Dendritic cell treated with granulocyte-macrophage colony-stimulating factor and Interleukin-4, amounts not matched to agents 40 ng/mL and 50 ng/mL, for 4 days (primary cell): ENCODE results near the gene FAM117B.

Experiments
- H3K27ac Mint-ChIP-seq: one replicate; pipeline ENCODE4 v1.8.0; 2022; ENCODE audit warnings: mild to moderate bottlenecking, mixed read lengths
- H3K27me3 Mint-ChIP-seq: one replicate; pipeline ENCODE4 v1.8.0; 2022; ENCODE audit warnings: mild to moderate bottlenecking, mixed read lengths
- H3K36me3 Mint-ChIP-seq: one replicate; pipeline ENCODE4 v1.8.0; 2022; ENCODE audit warnings: low read depth, mixed read lengths
- H3K4me1 Mint-ChIP-seq: one replicate; pipeline ENCODE4 v1.8.0; 2022; ENCODE audit warnings: low read depth, mixed read lengths
- H3K4me3 Mint-ChIP-seq: one replicate; pipeline ENCODE4 v1.8.0; 2022; ENCODE audit warnings: mild to moderate bottlenecking, moderate library complexity, mixed read lengths
- H3K9me3 Mint-ChIP-seq: one replicate; pipeline ENCODE4 v1.8.0; 2022; ENCODE audit warnings: mixed read lengths
- intact Hi-C: fragments of 100-400 bp; cut with micrococcal nuclease; formaldehyde crosslinking; loops from one replicate; pipeline ENCODE4 v1.15.0; 2022

The FAM117B gene

DNA sequence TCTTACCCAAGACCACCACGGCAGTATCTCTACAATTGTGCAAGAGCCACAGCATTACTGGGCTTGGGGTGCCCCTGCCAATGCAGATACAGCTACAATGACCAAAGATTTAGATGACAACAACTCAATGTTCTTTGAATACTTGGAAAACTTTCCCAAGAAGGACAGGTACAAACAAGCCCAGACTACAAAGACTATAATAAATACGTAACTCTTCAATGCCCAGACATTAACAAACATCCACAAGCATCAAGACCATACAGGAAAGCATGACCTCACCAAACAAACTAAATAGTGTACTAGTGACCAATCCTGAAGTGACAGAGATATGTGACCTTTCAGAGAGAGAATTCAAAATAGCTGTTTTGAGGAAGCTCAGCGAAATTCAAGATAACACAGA is 174.0 kb downstream of the FAM117B start:
- Mint-ChIP-seq H3K4me3 (no peak overlapping the region), H3K9me3 (peaks cover 19% of the 10 kb centered on the region), H3K36me3 (peaks cover 41% of the 10 kb centered on the region), H3K4me1 (no peaks in the 10 kb centered on the region), H3K27ac (no peak overlapping the region), H3K27me3 (no peaks in the 10 kb centered on the region)
- intact Hi-C loops: no loop called here

DNA sequence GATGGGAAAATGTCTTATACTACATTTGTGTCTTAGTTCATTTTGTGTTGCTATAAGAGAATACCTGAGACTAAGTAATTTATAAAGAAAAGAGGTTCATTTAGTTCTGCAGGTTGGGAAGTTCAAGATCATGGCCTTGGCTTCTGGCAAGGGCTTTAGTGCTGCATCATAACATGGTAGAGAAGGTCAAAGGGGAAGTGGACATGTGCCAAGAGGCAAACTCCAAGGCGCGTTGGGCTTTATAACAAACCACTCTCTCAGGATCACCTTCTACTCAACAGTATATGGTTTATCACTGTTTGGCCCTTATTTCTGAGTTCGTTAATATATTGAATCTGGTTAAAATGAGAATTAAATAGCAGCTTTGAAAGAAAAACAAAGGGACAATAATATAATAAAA is 178.6 kb downstream of the FAM117B start:
- Mint-ChIP-seq H3K4me3 (no peak overlapping the region), H3K4me1 (no peaks in the 10 kb centered on the region), H3K27me3 (no peaks in the 10 kb centered on the region), H3K9me3 (peaks cover 26% of the 10 kb centered on the region), H3K36me3 (peaks cover 21% of the 10 kb centered on the region), H3K27ac (no peak overlapping the region)
- intact Hi-C loops: no loop called here

DNA sequence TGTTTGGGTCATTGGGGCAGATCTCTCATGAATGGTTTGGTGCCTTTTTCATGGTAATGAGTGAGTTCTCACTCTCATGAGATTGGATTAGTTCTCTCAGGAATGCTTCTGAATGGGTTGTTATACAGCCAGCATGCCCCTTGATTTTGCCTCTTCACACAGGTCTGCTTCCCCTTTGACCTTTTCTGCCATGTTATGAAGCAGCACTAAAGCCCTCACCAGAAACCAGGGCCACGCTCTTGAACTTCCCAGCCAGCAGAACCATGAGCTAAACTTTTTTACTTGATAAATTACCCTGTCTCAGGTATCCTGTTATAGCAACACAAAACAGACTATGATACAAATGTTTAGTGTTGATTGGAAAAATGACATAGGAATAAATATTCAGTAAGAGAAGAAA is 179.5 kb downstream of the FAM117B start:
- H3K27me3 Mint-ChIP-seq: no peaks in the 10 kb centered on the region
- peaks cover 13% of the 10 kb centered on the region for H3K36me3 Mint-ChIP-seq
- H3K4me3 Mint-ChIP-seq: no peak overlapping the region
- intact Hi-C loops: no loop called here
- H3K4me1 Mint-ChIP-seq: no peaks in the 10 kb centered on the region
- no peak overlapping the region for H3K27ac Mint-ChIP-seq
- peaks cover 26% of the 10 kb centered on the region for H3K9me3 Mint-ChIP-seq

DNA sequence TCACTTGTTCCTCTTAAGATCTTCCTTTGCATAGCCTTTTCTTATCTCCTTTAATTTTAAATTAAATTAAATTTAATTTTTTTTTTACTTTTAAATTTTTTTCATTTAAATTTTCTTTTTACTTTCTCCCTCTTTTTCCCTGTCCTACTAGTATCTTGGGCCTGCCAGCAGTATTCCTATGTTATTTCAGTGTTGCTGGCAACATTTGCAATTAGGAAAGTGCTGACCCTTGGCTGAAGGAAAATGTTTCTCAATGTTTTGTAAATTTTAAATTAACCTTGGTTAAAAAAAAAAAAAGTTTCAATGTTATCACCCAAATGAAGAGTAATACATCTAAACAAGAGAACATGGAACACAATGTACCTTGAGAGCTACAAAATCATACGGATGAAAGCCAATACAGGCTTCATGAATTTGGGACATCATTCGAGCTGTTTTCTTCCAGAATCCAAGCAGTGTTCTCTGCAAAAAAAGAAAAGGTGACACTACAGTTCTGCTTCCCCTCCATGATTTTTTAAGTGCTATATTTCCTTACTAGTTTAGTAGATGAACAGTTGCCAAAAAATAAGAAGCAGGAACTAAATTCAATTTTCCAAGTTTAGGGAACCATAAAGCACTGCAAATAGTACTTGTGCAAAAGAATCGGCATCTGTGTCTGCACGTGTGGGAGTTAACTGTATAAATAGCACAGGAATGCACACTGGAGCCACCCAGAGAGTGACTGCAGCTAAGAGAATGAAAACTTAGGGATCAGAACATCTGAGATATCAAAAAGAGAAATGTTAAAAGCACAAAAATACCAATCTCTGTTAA is 181.0 kb downstream of the FAM117B start:
- Mint-ChIP-seq H3K4me1 (no peaks in the 10 kb centered on the region), H3K4me3 (no peak overlapping the region), H3K27me3 (no peaks in the 10 kb centered on the region), H3K9me3 (peaks cover 17% of the 10 kb centered on the region), H3K36me3 (peaks cover 6% of the 10 kb centered on the region), H3K27ac (no peak overlapping the region)
- intact Hi-C loops: no loop called here

DNA sequence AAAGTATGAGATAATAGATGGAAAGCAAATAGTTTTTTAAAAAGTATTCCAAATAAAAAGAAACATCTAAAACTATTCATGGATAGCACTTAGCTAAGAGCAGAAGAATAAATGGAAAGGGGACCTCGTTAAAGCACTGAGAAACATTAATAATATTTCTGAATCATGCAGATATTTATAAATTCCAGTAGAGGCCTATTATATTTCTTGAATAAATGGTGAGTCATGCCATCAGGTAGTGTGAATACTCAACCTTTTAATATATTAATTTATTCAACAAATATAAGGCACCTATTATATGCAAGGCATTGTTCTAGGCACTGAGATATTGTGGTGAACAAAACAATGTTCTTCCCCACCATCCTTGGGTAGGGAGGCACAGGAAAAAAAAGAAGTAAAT is 183.0 kb downstream of the FAM117B start:
- Mint-ChIP-seq H3K27ac (no peak overlapping the region), H3K36me3 (no peaks in the 10 kb centered on the region), H3K4me1 (no peaks in the 10 kb centered on the region), H3K27me3 (no peaks in the 10 kb centered on the region), H3K9me3 (peaks cover 10% of the 10 kb centered on the region), H3K4me3 (no peak overlapping the region)
- intact Hi-C loops: no loop called here

DNA sequence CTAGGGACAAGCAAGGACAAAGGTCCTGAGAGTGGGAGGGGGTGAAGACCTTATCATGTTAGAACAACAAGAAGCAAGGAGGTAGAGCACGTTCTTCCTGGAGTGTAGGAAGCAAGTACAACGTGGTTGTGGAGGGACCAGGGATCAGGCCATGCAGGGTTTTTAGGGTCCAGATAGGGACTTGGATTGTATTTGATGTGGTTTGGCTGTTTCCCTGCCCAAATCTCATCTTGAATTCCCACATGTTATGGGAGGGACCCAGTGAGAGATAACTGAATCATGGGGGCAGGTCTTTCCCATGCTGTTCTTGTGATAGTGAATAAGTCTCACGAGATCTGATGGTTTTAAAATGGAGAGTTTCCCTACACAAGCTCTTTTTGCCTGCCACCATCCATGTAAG is 183.6 kb downstream of the FAM117B start:
- peaks cover 10% of the 10 kb centered on the region for H3K9me3 Mint-ChIP-seq
- no peaks in the 10 kb centered on the region for H3K27me3 Mint-ChIP-seq
- no peak overlapping the region for H3K4me3 Mint-ChIP-seq
- H3K36me3 Mint-ChIP-seq: no peaks in the 10 kb centered on the region
- intact Hi-C loops: no loop called here
- no peaks in the 10 kb centered on the region for H3K4me1 Mint-ChIP-seq
- H3K27ac Mint-ChIP-seq: no peak overlapping the region
